Stimulated activated CD8-positive, alpha-beta memory T cell treated with anti-CD3 and anti-CD28 coated beads, Interleukin-7, amount 100 ng/mL, for 24 hours (primary cell): Measurements from ENCODE around the gene CPA5.
"Not testable (repeated sequence)": the region's sequence is repeated elsewhere in the genome, so short reads cannot be mapped to it uniquely, and the experiment has no call there.

ENCODE experiments used
- DNase-seq: peaks from one replicate; pipeline ENCODE4 v3.0.0-alpha.2; 2020; ENCODE audit warnings: low read depth

The CPA5 gene

GRCh38 chr7:130359276-130359857, 14.8 kb downstream of the CPA5 start:
- DNase-seq, result no peak

- DNase-seq, result no peak
Measured at GRCh38 chr7:130360518-130360917, 15.9 kb downstream of the CPA5 start.

DNA sequence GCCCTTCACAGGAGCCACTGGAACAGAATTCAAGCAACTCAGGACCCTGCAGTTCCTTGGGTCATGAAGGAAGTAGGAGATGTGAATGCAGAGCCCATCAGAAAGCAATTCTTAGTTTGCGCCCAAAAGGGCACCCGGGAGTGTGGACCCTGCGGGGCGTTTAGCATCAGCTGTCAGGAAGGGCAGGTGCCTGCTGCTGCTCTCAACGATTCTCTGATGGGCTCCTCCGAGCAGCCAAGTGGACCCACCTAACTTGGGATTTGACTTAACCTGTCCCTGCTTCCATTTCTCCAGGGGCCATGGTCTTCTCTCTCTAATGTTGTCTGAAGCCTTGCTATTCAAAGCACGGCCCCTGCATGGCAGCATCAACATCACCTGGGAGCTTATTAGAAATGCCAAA, 17.1 kb downstream of the CPA5 start:
- no peak for DNase-seq

DNA sequence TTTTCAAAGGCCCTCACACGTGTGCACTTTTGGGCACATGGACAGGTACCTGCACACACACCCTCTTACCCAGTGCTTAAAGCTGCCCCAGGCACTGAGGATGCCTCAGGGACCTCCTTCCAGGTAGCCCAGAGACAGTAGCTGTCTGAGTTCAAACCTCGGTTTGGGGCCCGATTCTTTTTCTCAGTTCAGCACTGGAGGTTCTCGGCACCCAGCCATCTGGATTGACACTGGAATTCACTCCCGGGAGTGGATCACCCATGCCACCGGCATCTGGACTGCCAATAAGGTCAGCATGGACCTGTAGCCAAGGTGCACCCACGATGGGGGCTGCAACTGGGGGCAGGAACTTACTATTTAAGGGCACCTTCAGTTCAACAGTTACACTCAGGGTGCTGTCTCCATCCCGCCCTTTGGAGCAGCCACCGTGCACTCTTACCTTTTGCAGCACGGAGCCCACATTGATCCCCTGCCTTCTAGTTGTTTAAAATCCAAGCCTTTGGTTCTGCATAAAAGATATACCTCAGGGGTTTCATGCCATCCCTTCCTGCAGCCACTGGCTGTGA, 17.7 kb downstream of the CPA5 start:
- DNase-seq, result no peak

- DNase-seq, result no peak
Measured at GRCh38 chr7:130363026-130363847, 18.6 kb downstream of the CPA5 start.

- DNase-seq, result no peak
Measured at GRCh38 chr7:130364451-130364850, 19.8 kb downstream of the CPA5 start.

- no peak for DNase-seq
Measured at GRCh38 chr7:130365088-130365487, 20.5 kb downstream of the CPA5 start.

DNA sequence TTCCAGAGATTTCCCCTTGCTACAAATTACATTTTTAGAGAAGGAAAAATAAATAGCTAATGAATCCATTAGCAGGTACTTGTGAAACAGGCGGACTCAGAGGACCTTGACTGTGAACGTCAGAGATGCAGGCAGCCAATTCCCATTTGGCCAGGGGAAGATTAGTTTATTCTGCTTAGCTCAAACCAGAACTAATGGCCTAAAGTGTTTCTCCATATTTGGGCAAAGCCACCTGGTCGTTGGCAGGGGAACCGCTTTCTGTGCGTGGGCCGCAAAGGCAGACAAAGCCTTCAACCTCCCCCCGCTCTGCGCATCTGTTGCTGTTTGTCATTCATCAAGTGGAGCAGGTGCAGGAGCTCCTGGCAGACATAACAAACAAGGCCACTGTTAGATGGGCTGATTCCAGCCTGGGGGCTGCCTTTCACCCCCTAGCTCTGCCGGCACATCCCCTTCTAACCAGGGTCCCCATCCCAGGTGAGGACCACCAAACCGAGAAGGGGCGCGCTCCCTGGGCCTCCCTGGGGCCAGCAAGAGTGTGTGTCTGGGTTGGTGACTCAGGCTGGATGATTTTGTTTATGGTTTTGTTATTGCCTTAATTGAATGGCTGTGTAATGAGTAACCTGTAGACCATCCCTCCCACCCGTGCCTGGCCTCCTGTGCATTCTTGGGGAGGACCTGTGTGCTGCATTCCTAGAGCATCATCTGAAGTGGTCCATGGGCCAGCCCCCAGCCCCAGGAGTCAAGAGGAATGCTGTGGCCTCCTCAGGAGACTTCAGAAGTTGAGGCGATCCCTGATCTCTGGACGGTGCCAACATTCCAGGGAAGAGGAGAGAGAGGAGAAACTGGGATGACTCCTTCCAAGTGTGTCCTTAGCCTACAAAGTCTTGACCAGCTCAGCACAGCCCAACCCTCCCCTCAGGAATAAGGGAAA, 21.2 kb downstream of the CPA5 start:
- DNase-seq, result no peak

DNA sequence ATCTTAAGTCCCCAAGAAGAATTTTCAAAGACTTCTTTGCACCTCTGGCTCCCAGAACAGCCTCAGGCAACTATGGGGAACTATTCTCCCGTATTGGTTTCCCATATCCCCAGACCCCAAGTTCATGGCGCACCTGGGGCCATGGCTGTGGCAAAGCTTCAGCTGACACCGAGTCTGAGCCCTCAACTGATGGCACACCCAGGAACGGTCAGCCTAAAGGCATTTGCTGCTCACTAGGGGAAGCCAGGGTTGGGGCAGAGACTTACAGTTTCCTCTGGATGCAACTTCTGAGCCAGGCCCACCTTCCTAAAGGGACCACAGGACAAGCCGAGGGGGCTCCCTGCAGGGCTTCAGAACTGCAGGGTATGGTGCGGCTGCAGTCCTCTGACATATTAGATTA, 21.9 kb downstream of the CPA5 start:
- no peak for DNase-seq

DNA sequence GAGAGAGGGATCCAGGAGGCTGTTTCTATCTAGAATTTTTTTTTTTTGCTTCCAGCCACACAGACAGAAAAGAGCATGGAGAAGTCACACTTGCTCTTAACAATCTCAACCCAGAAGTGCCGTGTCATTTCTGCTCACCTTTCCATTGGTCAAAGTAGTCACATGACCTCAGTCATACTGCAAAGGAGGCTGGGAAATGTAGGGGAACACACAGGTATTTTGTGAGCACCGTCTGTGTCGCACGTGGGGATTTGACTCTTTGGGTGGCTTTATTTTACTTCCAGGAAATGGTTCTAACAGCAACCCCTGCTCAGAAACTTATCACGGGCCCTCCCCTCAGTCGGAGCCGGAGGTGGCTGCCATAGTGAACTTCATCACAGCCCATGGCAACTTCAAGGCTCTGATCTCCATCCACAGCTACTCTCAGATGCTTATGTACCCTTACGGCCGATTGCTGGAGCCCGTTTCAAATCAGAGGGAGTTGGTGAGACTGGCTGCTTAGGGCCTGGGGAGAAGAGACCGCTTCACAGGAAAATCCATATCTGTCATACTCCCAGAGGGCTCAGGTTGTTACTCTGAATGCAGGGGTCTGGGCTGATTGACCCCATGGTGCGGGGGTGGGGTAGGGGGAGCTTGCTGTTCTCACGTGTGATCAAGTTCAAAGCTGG, 22.6 kb downstream of the CPA5 start:
- no peak for DNase-seq

DNA sequence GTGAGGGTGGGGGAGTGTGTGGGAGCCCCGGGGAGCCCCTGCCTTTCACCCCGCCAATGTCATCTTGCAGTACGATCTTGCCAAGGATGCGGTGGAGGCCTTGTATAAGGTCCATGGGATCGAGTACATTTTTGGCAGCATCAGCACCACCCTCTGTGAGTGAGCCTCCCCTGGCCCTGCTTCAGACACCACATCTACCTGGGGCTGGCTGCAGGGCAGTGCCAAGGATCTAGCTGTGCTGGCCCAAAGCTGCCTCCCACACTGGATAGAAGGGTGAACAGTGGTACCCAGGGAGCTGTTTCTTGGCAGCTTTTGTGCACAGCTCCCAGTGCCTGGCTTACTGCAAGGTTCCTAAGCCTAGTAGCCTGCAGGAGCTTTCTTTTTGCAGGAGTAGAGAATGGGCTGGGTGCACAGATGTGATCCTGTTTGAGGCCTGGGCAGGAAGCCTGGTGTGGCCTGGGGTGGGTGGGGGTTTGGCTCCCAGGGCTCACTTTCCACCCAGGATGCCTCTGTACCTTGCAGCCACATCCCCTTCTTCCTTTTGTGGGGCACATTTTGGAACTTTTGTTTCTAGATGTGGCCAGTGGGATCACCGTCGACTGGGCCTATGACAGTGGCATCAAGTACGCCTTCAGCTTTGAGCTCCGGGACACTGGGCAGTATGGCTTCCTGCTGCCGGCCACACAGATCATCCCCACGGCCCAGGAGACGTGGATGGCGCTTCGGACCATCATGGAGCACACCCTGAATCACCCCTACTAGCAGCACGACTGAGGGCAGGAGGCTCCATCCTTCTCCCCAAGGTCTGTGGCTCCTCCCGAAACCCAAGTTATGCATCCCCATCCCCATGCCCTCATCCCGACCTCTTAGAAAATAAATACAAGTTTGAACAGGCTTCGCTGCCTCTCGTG, 23.5 kb downstream of the CPA5 start:
- no peak for DNase-seq

DNA sequence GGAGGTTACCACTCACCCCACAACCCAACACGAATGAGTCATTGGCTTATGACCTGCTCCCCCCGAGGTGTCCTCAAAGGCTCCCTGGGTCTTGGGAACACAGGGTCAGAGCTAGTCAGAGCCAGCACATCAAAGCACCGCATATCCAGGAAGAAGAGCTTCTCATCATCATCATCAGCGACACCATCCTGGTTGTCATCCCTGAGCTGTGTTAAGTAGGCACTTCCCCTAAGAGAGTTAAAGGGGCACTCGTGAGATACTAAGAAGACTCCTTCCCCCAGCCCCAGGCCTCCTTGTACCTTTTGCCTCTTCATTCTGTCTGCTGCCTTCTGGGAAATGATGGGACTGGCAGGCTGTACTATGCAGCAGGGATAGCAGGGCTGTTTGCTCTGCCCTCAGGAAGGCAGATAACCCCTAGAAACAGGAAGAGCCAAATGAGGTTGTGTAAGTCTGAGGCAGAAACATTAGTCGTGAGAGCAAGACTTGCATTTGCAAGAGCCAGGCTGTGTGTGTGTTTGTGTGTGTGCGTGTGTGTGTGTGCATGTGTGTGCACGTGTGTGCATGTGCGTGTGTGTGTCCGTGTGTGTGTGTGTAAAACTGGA, 24.6 kb downstream of the CPA5 start:
- no peak for DNase-seq

GRCh38 chr7:130369831-130370550, 25.4 kb downstream of the CPA5 start:
- DNase-seq, result no peak

- DNase-seq, result no peak
Measured at GRCh38 chr7:130371046-130371445, 26.4 kb downstream of the CPA5 start.

DNA sequence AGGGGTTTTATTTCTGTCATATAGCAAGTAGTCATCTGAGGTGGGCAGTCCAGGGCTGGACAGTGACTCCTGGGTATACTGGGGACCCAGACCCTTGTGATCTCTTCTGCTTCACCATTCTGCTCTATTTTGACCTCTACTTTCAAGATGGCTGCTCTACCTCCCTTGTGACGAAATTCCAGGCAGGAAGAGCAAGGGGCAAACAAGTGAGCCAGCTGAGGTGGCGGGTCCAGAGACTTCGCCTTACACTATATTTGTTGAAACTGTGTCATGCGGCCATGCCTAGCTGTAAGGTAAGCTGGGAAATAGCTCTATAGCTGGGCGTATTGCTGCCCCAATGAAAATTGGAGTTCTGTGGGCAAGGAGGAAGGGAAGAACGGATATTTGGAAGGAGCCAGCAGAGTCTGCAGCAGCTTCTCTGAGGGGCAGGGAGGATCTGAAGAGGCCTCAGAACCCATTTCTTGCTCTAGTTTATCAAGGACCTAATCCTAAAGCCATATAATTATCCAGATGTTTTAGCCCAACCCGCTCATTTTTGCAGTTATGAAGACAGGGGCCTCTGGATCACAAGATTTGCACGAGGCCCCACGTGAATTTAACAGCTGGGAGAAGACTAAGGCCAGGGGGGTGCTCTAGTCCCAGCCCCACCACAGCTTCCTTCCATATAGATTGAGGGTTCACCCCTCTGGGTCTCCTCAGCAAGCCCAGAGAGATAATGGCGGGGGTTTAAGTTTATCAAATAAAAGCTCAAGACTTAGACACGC, 28.0 kb downstream of the CPA5 start:
- no peak for DNase-seq

DNA sequence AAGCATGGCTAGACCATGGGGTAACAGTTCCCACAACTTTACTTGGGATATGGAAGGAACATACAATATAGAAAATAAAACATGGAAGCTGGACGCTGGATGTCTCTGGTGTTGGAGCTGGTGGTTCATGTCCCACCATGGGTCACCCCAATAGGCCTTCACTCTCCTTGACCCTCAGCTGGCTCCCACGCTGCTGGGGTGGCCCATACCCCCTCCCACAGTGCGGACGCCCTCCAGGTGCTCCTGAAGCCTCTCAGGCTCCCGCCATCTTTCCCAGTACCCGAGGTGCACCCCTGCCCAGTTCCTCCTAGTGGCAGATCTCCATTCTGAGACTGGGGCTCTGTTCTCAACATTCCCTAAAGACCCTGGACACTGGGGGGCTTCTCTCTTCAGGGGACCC, 29.9 kb downstream of the CPA5 start:
- no peak for DNase-seq

DNA sequence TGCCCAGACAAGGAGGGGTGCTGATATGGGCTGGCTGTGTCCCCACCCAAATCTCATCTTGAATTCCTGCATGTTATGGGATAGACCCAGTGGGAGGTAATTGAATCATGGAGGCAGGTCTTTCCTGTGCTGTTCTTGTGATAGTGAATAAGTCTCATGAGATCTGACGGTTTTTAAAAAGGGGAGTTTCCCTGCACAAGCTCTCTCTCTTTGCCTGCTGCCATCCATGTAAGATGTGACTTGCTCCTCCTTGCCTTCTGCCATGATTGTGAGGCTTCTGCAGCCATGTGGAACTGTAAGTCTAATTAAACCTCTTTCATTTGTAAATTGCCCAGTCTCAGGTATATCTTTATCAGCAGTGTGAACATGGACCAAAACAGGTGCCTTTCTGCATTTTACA, 31.8 kb downstream of the CPA5 start:
- DNase-seq, result not testable (repeated sequence)

DNA sequence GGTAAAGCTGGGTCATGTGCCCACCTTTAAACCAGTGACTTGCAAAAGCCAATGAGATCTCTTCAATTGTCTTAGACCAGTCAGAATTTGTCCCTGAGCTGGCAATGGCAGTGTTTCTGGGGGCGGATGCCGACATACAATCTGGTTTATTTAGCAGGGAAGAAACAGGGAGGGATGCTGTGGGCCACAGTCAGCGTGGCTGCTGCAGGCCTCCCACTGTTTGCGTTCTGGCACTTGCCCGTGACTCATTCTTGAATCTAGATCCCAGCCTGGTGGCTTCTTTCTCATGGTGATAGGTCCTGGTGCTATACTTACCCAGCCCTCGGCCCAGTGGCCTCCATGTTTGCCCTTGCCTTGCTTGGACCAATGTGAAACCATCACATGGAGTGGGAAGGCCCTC, 32.6 kb downstream of the CPA5 start:
- no peak for DNase-seq

GRCh38 chr7:130379019-130379418, 34.4 kb downstream of the CPA5 start:
- DNase-seq, result no peak
